Right lobe of liver (tissue), 6 donors: ENCODE data around the gene PICK1. TPM values are rescaled to one million over a fixed set of nuclear protein-coding genes. Genes with fewer than 3 reads are reported as not detected.

Experiments
- ATAC-seq, 4 donors: fragments of 200-7000 bp; cut with Tn5 transposase; one replicate each; pipeline ENCODE4 v1.9.1; 2020; ENCODE audit warnings: mild to moderate bottlenecking in 4 of 4, moderate library complexity in 4 of 4
- DNase-seq, 3 donors: peaks; one replicate each; pipeline ENCODE4 v3.0.0-alpha.2; 2020
- H3K27ac ChIP-seq, 3 donors: fragments of 200-600 bp; one replicate each; pipeline ENCODE4 v1.8.0; 2022
- H3K27me3 ChIP-seq, 2 donors: fragments of 200-600 bp; one replicate each; pipeline ENCODE4 v1.8.0; 2022
- H3K36me3 ChIP-seq, 4 donors: fragments of 200-600 bp; sonication (generic) in 1 of 4; one replicate each; pipeline versions ENCODE4 v1.5.1 to v1.8.0; 2017 to 2022; ENCODE audit warnings: control low read depth in 1 of 4
- H3K4me1 ChIP-seq, 4 donors: fragments of 200-600 bp; sonication (generic) in 1 of 4; one replicate each; pipeline versions ENCODE4 v1.5.1 to v1.8.0; 2017 to 2022; ENCODE audit warnings: control low read depth in 1 of 4
- H3K4me3 ChIP-seq, 3 donors: fragments of 200-600 bp; one replicate each; pipeline ENCODE4 v1.8.0; 2022
- H3K9me3 ChIP-seq, 4 donors: fragments of 200-600 bp; sonication (generic) in 1 of 4; one replicate each; pipeline versions ENCODE4 v1.5.1 to v1.8.0; 2017 to 2022; ENCODE audit warnings: control low read depth in 1 of 4
- POLR2A ChIP-seq: fragments of 450-650 bp; IDR thresholded peaks from one replicate; pipeline ENCODE4 v1.6.1; 2017; ENCODE audit warnings: antibody characterized with exemption, mild to moderate bottlenecking
- WGBS: methylation state at CpG from one replicate; pipeline ENCODE4 v1.1.6; 2018; ENCODE audit warnings: low coverage, low lambda C conversion rate; ENCODE audit not compliant: insufficient coverage; ENCODE audit errors: missing lambda C conversion rate; 5-methylcytosine and 5-hydroxymethylcytosine counted together
- intact Hi-C, 2 donors: fragments of 100-400 bp; cut with DNase I; formaldehyde crosslinking; loops; one replicate each; pipeline versions ENCODE4 v1.11.2 to v1.14.1; 2022
- total RNA-seq, 6 experiments: library from RNA; depleted of rRNA in 2 of 6; stranded (reverse); fragments of >200 nt in 2 of 6; fragmentation: NEBNext Ultra II Directional in 3 of 6; extraction: Animal tissue kit (Norgen Biotek cat#: 25700) in 3 of 6; gene quantifications; one replicate each; pipeline versions ENCODE4 v1.1.0 to v1.2.4, GENCODE V29; 2016 to 2023
- TF ChIP-seq, protein P1 (sequence below), 4 donors: fragments of 200-600 bp in 3 of 4; fragments of 450-650 bp in 1 of 4; IDR thresholded peaks; one replicate each; pipeline versions ENCODE4 v1.5.1 to v1.8.0; 2016 to 2022; ENCODE audit warnings: antibody characterized with exemption in 4 of 4, mild to moderate bottlenecking in 2 of 4
- donor health status: DM: no; HTN: yes; CAD: no.
- donor health status: DM: no; HTN: no; CAD: no.
- donor health status: DM: no; HTN: no; CAD: no.
- donor health status: DM: no; HTN: yes; CAD: no.
- donor health status: DM: no; HTN: yes; CAD: no.

Gene PICK1
- total RNA-seq, 6 experiments from 2014 or later, result 13.0 to 26.4 (median 20.3) TPM

DNA sequence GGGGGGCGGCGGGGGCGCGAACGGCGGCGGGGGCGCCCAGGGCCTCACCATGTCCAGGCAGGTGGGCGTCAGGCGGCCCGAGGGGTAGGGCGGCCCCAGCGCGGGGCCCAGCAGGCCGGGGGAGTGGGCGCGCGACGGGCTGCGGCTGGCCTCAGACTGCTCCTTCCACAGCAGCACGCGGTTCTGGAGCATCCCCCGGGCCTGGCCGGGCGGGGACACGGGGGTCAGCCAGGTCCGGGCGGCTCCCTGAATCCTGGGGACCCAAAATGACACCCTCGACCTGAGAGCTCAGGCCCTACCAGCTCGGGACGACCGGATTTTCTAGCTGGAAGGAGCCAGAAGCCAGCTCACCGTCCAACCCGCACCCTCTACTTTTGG, 32.3 kb downstream of the PICK1 start:
- no peak for TF ChIP-seq POLR2A
- TF ChIP-seq, protein P1, sequence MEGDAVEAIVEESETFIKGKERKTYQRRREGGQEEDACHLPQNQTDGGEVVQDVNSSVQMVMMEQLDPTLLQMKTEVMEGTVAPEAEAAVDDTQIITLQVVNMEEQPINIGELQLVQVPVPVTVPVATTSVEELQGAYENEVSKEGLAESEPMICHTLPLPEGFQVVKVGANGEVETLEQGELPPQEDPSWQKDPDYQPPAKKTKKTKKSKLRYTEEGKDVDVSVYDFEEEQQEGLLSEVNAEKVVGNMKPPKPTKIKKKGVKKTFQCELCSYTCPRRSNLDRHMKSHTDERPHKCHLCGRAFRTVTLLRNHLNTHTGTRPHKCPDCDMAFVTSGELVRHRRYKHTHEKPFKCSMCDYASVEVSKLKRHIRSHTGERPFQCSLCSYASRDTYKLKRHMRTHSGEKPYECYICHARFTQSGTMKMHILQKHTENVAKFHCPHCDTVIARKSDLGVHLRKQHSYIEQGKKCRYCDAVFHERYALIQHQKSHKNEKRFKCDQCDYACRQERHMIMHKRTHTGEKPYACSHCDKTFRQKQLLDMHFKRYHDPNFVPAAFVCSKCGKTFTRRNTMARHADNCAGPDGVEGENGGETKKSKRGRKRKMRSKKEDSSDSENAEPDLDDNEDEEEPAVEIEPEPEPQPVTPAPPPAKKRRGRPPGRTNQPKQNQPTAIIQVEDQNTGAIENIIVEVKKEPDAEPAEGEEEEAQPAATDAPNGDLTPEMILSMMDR (IDR thresholded peaks at IDR 0.05), result no peak
- Histone ChIP-seq H3K4me1 (no peaks in the 10 kb centered on the region), H3K36me3 (no peaks in the 10 kb centered on the region), H3K4me3 (no peak overlapping the region), H3K27me3 (no peaks in the 10 kb centered on the region), H3K9me3 (no peaks in the 10 kb centered on the region), H3K27ac (no peak overlapping the region)
- ATAC-seq, result peak in 1 of 4 donors; percentile 21
- DNase-seq, result peak in 1 of 3 donors; percentile 50
- WGBS, result 0% methylated on average over 1 of the region's 34 CpGs
- intact Hi-C loops, result no loop called here

DNA sequence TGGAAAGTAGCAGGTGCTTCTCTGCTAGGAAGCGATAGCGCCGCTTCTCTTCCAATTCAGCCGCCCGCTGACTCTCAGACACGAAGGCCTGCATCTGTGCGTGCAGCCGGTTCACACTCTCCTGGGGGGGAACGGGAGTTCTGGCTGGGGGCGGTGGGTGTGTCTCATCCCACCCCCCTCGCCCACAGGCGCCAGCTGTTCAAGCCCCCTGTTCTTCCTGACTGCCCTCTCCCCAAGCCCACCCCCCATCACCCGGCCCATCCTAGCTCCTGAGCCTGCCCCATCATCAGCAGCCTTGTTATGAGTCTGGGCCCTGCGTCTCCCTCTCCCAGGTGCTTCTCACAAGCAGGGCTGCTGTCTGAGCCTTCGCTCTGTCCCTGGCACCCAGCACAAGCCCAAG, 39.9 kb downstream of the PICK1 start:
- no peak for TF ChIP-seq POLR2A
- TF ChIP-seq, protein P1 (IDR thresholded peaks at IDR 0.05), result no peak
- no peaks in the 10 kb centered on the region for H3K9me3 ChIP-seq
- no peaks in the 10 kb centered on the region for H3K36me3 ChIP-seq
- H3K27me3 ChIP-seq, result no peaks in the 10 kb centered on the region
- peak in 1 of 4 donors; percentile 11 for ATAC-seq
- H3K27ac ChIP-seq, result no peak overlapping the region
- intact Hi-C loops, result no loop called here
- no peak overlapping the region for H3K4me3 ChIP-seq
- WGBS, result 67% methylated on average over 9 of the region's 15 CpGs
- no peak for DNase-seq
- H3K4me1 ChIP-seq, result no peaks in the 10 kb centered on the region

DNA sequence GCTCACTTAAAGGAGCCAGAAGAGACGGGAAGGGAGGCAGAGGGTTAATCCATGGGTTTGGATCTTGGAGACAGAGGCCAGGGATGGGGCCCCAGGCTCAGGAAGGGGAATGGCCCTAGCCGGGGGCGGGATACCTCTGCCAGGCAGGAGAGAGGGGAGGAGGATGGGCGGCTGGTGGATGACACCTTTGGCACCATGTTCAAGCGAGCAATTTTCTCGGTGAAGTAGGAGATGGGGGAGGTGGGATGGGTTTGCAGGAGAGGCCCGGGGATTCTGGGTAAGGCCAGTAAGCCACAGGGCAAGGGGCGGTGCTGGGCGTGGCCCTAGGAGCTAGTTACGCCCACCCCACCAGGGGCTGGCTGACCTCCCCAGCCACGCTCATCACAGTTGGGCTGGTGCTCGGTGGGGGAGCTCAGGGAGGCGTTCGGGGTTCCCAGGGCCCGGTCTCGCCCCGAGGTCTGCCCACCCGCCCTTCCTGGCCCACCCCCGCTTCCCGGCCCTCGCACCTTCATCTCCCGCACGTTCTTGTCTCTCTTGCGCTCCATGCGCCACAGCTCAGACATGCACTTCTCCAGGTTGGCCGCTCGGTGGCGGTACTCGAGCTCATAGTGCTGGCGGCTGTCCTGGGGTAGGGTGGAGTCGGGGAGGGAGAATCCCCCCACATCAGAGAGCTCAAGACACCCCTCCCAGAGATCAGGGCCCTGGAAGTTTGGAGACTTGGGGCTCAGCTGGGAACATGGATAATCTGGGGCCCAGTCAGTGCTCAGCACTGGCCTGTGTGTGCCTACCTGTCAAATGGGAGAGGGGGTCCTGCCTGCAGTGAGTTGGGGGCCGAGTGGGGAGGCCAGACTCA, 40.6 kb downstream of the PICK1 start:
- H3K9me3 ChIP-seq, result no peaks in the 10 kb centered on the region
- no peak for TF ChIP-seq POLR2A
- TF ChIP-seq, protein P1 (IDR thresholded peaks at IDR 0.05), result peak in 1 of 4 donors; percentile 12
- 55% methylated on average over 19 of the region's 32 CpGs for WGBS
- H3K4me1 ChIP-seq, result no peaks in the 10 kb centered on the region
- no peaks in the 10 kb centered on the region for H3K27me3 ChIP-seq
- no peaks in the 10 kb centered on the region for H3K36me3 ChIP-seq
- peak in 2 of 3 donors; percentile 14 to 44 for DNase-seq
- no peak overlapping the region for H3K4me3 ChIP-seq
- no peak overlapping the region for H3K27ac ChIP-seq
- intact Hi-C loops, result no loop called here
- peak in 2 of 4 donors; percentile 10 to 26 for ATAC-seq

DNA sequence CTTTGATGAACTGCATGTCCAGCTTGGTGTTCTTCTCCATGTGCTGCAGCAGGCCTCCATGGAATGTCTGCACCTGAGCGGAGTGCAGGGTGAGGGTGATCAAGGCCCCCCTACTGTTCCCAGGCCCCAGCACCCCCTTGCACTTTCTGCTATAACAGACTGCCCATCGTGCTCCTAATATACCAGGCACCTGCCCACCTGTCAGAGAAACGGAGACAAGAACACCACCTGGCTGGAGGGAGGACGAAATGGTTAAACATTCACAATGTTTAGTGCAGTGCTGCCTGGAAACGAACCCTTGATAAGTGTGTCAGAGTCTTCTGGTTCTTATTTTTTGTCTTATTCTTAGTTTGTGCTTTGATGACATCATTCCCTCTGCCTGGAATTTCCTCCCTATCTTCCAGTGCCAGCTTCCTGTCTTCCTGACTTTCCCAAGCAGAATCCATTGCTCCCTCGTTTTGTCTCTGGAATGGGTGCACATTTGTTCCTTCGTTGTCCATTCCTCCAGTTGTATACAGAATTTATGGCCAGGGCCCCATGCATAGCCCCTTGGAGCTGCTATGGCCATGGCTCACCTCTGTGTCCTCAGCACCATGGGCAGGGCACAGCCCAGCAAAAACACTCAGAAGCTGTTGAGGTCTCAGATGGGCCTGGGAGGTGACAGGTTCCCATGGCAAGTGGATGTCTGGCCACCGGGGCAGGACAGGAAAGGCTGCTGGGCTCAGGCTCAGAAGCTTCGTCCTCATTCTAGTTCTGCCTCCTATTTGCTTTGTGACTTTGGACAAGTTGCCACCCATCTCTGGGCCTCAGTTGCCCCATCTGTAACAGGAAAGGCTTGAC, 41.4 kb downstream of the PICK1 start:
- peak in 3 of 4 donors; percentile 12 to 31 (median 29) for ATAC-seq
- TF ChIP-seq POLR2A, result no peak
- TF ChIP-seq, protein P1 (IDR thresholded peaks at IDR 0.05), result no peak
- H3K27ac ChIP-seq, result no peak overlapping the region
- no peaks in the 10 kb centered on the region for H3K36me3 ChIP-seq
- no peak for DNase-seq
- no peaks in the 10 kb centered on the region for H3K9me3 ChIP-seq
- no peaks in the 10 kb centered on the region for H3K27me3 ChIP-seq
- H3K4me1 ChIP-seq, result no peaks in the 10 kb centered on the region
- H3K4me3 ChIP-seq, result no peak overlapping the region
- intact Hi-C loops, result no loop called here
- WGBS, result 50% methylated on average over 5 of the region's 9 CpGs
